OCI-LY1 (cell line): Measurements from ENCODE around the gene TMEM244.

Source experiments
- H2AFZ ChIP-seq: fragments of 200-600 bp; sonication (generic), shearing (Covaris generic); 2 replicates; pipeline ENCODE4 v1.6.0; 2014; ENCODE audit warnings: antibody characterized with exemption, mild to moderate bottlenecking, low read length
- H3F3A ChIP-seq: fragments of 200-600 bp; sonication (generic), shearing (Covaris generic); 2 replicates; pipeline ENCODE4 v1.6.0; 2014; ENCODE audit warnings: mild to moderate bottlenecking, antibody characterized with exemption, low read length, moderate library complexity; ENCODE audit not compliant: insufficient read depth
- H3K27ac ChIP-seq: fragments of 200-600 bp; sonication (generic); 2 replicates; pipeline ENCODE4 v1.5.1; 2014; ENCODE audit warnings: low read length, mixed run types, mild to moderate bottlenecking, low read depth; ENCODE audit not compliant: poor library complexity, severe bottlenecking
- H3K27me3 ChIP-seq: fragments of 200-600 bp; sonication (generic); 2 replicates; pipeline ENCODE4 v1.6.0; 2014; ENCODE audit warnings: antibody characterized with exemption, mild to moderate bottlenecking, low read length, moderate library complexity; ENCODE audit not compliant: insufficient read depth
- H3K36me3 ChIP-seq: fragments of 200-600 bp; sonication (generic); 2 replicates; pipeline ENCODE4 v1.6.1; 2014; ENCODE audit warnings: mild to moderate bottlenecking, antibody characterized with exemption, low read length, moderate library complexity, mixed read lengths; ENCODE audit not compliant: insufficient read depth
- H3K4me1 ChIP-seq: fragments of 200-600 bp; sonication (generic); 2 replicates; pipeline ENCODE4 v1.5.1; 2014; ENCODE audit warnings: mild to moderate bottlenecking, low read length, moderate library complexity; ENCODE audit not compliant: insufficient read depth, severe bottlenecking
- H3K4me2 ChIP-seq: fragments of 200-600 bp; sonication (generic), shearing (Covaris generic); 2 replicates; pipeline ENCODE4 v1.6.1; 2014; ENCODE audit warnings: low read length
- H3K4me3 ChIP-seq: fragments of 200-600 bp; sonication (generic); 2 replicates; pipeline ENCODE4 v1.5.1; 2014; ENCODE audit warnings: low read length, low read depth, mild to moderate bottlenecking, mixed read lengths; ENCODE audit not compliant: poor library complexity, severe bottlenecking
- H3K79me2 ChIP-seq: fragments of 200-600 bp; shearing (Covaris generic); 2 replicates; pipeline ENCODE4 v1.6.1; 2016; ENCODE audit warnings: mixed run types, low read length, mixed read lengths; ENCODE audit not compliant: insufficient read depth
- H3K9ac ChIP-seq: fragments of 200-600 bp; sonication (generic), shearing (Covaris generic); 2 replicates; pipeline ENCODE4 v1.6.1; 2014; ENCODE audit warnings: mild to moderate bottlenecking, low read length, mixed read lengths
- H3K9me2 ChIP-seq: fragments of 200-600 bp; sonication (generic), shearing (Covaris generic); 2 replicates; pipeline ENCODE4 v1.6.1; 2014; ENCODE audit warnings: low read depth, mild to moderate bottlenecking, low read length, mixed read lengths
- H3K9me3 ChIP-seq: fragments of 200-600 bp; shearing (Covaris generic); 2 replicates; pipeline ENCODE4 v1.6.1; 2014; ENCODE audit warnings: low read length, mixed read lengths
- H4K20me1 ChIP-seq: fragments of 200-600 bp; sonication (generic), shearing (Covaris generic); 2 replicates; pipeline ENCODE4 v1.6.0; 2016; ENCODE audit warnings: mild to moderate bottlenecking, low read length; ENCODE audit not compliant: insufficient read depth
- EZH2 ChIP-seq: fragments of 200-600 bp; sonication (generic), shearing (Covaris generic); IDR thresholded peaks from 2 replicates; pipeline ENCODE4 v1.8.0; 2017; ENCODE audit warnings: borderline replicate concordance, mixed run types, mild to moderate bottlenecking, antibody characterized with exemption, low read length, moderate library complexity, mixed read lengths
- TF ChIP-seq, protein P1 (sequence below): fragments of 200-600 bp; sonication (generic), shearing (Covaris generic); IDR thresholded peaks from 2 replicates; pipeline ENCODE4 v1.5.1; 2017; ENCODE audit warnings: mild to moderate bottlenecking, antibody characterized with exemption, low read length, moderate library complexity, mixed read lengths

Gene TMEM244

DNA sequence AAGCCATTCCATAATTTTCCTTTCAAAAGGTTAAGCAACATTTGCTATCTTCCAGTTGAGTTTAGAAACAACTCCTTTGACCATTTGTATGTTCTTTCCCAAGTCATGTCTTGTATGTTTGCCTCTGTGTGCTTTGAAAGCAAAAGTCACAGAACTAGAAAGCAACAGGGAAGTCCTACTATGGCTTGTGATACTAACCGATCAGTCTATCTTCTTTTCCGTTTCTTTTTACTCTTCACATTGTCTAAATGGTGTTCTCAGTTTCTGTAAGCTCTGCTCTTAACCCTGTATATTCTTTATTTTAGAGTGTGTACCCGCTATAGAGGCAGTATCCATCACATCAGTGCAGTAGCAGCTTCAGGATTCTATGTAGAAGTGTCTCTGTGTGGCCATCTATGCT is 32.9 kb downstream of the TMEM244 start:
- Histone ChIP-seq H4K20me1 (no peaks in the 10 kb centered on the region), H3K4me1 (no peaks in the 10 kb centered on the region), H3K4me2 (no peak overlapping the region)

GRCh38 chr6:129818251-129818650 is 42.9 kb downstream of the TMEM244 start:
- Histone ChIP-seq H3K9me3 (no peaks in the 10 kb centered on the region), H3K4me1 (no peaks in the 10 kb centered on the region), H3K9ac (no peak overlapping the region), H3K4me2 (no peak overlapping the region), H3F3A (no peaks in the 10 kb centered on the region), H3K79me2 (no peaks in the 10 kb centered on the region), H3K27me3 (no peaks in the 10 kb centered on the region), H3K9me2 (no peaks in the 10 kb centered on the region), H2AFZ (no peak overlapping the region), H3K36me3 (no peaks in the 10 kb centered on the region), H4K20me1 (no peaks in the 10 kb centered on the region), H3K4me3 (no peak overlapping the region), H3K27ac (no peak overlapping the region)
- TF ChIP-seq, protein P1, sequence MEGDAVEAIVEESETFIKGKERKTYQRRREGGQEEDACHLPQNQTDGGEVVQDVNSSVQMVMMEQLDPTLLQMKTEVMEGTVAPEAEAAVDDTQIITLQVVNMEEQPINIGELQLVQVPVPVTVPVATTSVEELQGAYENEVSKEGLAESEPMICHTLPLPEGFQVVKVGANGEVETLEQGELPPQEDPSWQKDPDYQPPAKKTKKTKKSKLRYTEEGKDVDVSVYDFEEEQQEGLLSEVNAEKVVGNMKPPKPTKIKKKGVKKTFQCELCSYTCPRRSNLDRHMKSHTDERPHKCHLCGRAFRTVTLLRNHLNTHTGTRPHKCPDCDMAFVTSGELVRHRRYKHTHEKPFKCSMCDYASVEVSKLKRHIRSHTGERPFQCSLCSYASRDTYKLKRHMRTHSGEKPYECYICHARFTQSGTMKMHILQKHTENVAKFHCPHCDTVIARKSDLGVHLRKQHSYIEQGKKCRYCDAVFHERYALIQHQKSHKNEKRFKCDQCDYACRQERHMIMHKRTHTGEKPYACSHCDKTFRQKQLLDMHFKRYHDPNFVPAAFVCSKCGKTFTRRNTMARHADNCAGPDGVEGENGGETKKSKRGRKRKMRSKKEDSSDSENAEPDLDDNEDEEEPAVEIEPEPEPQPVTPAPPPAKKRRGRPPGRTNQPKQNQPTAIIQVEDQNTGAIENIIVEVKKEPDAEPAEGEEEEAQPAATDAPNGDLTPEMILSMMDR = no peak
- no peak for TF ChIP-seq EZH2

More for the DNA sequence above, 32.9 kb downstream of the TMEM244 start:
- H2AFZ ChIP-seq = no peak overlapping the region
- H3K9me2 ChIP-seq = no peaks in the 10 kb centered on the region
- H3K4me3 ChIP-seq = no peak overlapping the region
- H3K36me3 ChIP-seq = no peaks in the 10 kb centered on the region
- no peak overlapping the region for H3K27ac ChIP-seq
- no peaks in the 10 kb centered on the region for H3F3A ChIP-seq
- TF ChIP-seq, protein P1 = no peak
- TF ChIP-seq EZH2 = no peak
- no peaks in the 10 kb centered on the region for H3K27me3 ChIP-seq
- H3K9me3 ChIP-seq = no peaks in the 10 kb centered on the region
- no peak overlapping the region for H3K9ac ChIP-seq
- no peaks in the 10 kb centered on the region for H3K79me2 ChIP-seq

- Histone ChIP-seq H3K9me2 (no peaks in the 10 kb centered on the region), H3K36me3 (no peaks in the 10 kb centered on the region), H2AFZ (no peak overlapping the region), H3K4me2 (no peak overlapping the region), H4K20me1 (no peaks in the 10 kb centered on the region), H3F3A (no peaks in the 10 kb centered on the region), H3K79me2 (no peaks in the 10 kb centered on the region), H3K9me3 (no peaks in the 10 kb centered on the region), H3K4me3 (no peak overlapping the region), H3K4me1 (no peaks in the 10 kb centered on the region), H3K27ac (no peak overlapping the region), H3K9ac (no peak overlapping the region), H3K27me3 (no peaks in the 10 kb centered on the region)
- no peak for TF ChIP-seq EZH2
- TF ChIP-seq, protein P1 = no peak
Measured at GRCh38 chr6:129817821-129818220, 43.3 kb downstream of the TMEM244 start.
